ENCODE measurements around the gene NTHL1.

- no peak for TF ChIP-seq MEIS2 (IDR thresholded peaks at IDR 0.05; ENCODE audit: partially characterized antibody)
- TF ChIP-seq ELF1 (tag; IDR thresholded peaks at IDR 0.05), result no peak
- TF ChIP-seq FIP1L1 (IDR thresholded peaks at IDR 0.05; ENCODE audit: low read depth, low read length, poor library complexity, severe bottlenecking), result no peak
- TF ChIP-seq DDX20 (tag; IDR thresholded peaks at IDR 0.05; ENCODE audit: low read depth), result no peak
- TF ChIP-seq, protein P1, sequence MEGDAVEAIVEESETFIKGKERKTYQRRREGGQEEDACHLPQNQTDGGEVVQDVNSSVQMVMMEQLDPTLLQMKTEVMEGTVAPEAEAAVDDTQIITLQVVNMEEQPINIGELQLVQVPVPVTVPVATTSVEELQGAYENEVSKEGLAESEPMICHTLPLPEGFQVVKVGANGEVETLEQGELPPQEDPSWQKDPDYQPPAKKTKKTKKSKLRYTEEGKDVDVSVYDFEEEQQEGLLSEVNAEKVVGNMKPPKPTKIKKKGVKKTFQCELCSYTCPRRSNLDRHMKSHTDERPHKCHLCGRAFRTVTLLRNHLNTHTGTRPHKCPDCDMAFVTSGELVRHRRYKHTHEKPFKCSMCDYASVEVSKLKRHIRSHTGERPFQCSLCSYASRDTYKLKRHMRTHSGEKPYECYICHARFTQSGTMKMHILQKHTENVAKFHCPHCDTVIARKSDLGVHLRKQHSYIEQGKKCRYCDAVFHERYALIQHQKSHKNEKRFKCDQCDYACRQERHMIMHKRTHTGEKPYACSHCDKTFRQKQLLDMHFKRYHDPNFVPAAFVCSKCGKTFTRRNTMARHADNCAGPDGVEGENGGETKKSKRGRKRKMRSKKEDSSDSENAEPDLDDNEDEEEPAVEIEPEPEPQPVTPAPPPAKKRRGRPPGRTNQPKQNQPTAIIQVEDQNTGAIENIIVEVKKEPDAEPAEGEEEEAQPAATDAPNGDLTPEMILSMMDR (IDR thresholded peaks at IDR 0.05 in 2 of 3, conservative IDR thresholded peaks at IDR 0.05 in 1 of 3; ENCODE audit: insufficient read depth in 2 of 3, low read depth in 1 of 3, low read length in 3 of 3), result no peak
- no peak for TF ChIP-seq ZNF174 (CRISPR knock-in tag; IDR thresholded peaks at IDR 0.05)
- TF ChIP-seq, protein P2, sequence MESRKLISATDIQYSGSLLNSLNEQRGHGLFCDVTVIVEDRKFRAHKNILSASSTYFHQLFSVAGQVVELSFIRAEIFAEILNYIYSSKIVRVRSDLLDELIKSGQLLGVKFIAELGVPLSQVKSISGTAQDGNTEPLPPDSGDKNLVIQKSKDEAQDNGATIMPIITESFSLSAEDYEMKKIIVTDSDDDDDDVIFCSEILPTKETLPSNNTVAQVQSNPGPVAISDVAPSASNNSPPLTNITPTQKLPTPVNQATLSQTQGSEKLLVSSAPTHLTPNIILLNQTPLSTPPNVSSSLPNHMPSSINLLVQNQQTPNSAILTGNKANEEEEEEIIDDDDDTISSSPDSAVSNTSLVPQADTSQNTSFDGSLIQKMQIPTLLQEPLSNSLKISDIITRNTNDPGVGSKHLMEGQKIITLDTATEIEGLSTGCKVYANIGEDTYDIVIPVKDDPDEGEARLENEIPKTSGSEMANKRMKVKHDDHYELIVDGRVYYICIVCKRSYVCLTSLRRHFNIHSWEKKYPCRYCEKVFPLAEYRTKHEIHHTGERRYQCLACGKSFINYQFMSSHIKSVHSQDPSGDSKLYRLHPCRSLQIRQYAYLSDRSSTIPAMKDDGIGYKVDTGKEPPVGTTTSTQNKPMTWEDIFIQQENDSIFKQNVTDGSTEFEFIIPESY (CRISPR knock-in tag; IDR thresholded peaks at IDR 0.05), result no peak
- no peak for TF ChIP-seq YBX1 (IDR thresholded peaks at IDR 0.05)
Observed at GRCh38 chr16:2006317-2006716, 41.3 kb downstream of the NTHL1 start.

Data from K562 (cell line).